ENCODE data around the gene SYT3.

DNA sequence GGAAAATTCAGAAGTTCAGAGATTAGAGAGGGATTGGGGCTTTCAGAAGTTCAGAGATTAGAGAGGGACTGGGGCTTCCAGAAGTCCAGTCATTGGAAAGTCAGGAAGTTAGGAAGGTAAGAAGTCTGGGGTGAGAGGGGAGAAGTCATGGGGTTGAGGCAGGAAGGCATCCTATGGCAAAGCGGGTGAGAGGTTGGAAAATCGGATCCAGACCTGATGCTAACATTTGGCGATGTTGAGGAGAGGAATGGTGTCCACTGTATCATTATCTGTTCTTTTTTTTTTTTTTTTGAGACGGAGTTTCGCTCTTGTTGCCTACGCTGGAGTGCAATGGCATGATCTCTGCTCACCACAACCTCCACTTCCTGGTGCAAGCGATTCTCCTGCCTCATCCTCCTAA, 11.1 kb downstream of the SYT3 start:
- TF ChIP-seq CTCF (IDR thresholded peaks at IDR 0.05) (no peak), POLR2A (IDR thresholded peaks at IDR 0.05) (no peak)
